HepG2 (cell line): Measurements from ENCODE around the gene STPG4. TPM values are rescaled to one million over a fixed set of nuclear protein-coding genes. Genes with fewer than 3 reads are reported as not detected.

Experiments
- BCL6 ChIP-seq: IDR thresholded peaks from 2 replicates; pipeline ENCODE4 v1.6.1; 2016; ENCODE audit warnings: missing genetic modification reagents, missing compliant biosample characterization
- CREB1 ChIP-seq, 2 experiments: fragments of 450-650 bp in 1 of 2; IDR thresholded peaks; 2 replicates each; pipeline ENCODE4 v1.6.1; 2016 to 2017; ENCODE audit warnings: control low read depth in 1 of 2, mild to moderate bottlenecking in 1 of 2, missing compliant biosample characterization in 1 of 2, missing genetic modification characterization in 1 of 2
- DMAP1 ChIP-seq: IDR thresholded peaks from 2 replicates; pipeline ENCODE4 v1.6.1; 2016
- ELF3 ChIP-seq: IDR thresholded peaks from 2 replicates; pipeline ENCODE4 v1.6.1; 2016; ENCODE audit warnings: missing genetic modification reagents, missing compliant biosample characterization
- ETV6 ChIP-seq: sonication (generic); formaldehyde crosslinking; conservative IDR thresholded peaks from 2 replicates; pipeline ENCODE4 v1.4.0; 2020; ENCODE audit warnings: missing genetic modification reagents
- EZH2 ChIP-seq: conservative IDR thresholded peaks from 2 replicates; pipeline ENCODE4 v1.6.1; 2012; ENCODE audit warnings: mild to moderate bottlenecking, low read depth, low read length, moderate library complexity
- GATAD2A ChIP-seq: IDR thresholded peaks from 2 replicates; pipeline ENCODE4 v1.6.1; 2016
- GZF1 ChIP-seq: sonication (generic); formaldehyde crosslinking; IDR thresholded peaks from 2 replicates; pipeline ENCODE4 v1.5.1; 2020; ENCODE audit warnings: mild to moderate bottlenecking, missing genetic modification reagents
- HDAC2 ChIP-seq: sonication (generic); formaldehyde crosslinking; IDR thresholded peaks from 2 replicates; pipeline ENCODE4 v1.4.0; 2020; ENCODE audit warnings: missing genetic modification reagents
- MED1 ChIP-seq: sonication (generic); formaldehyde crosslinking; IDR thresholded peaks from 2 replicates; pipeline ENCODE4 v1.4.0; 2020; ENCODE audit warnings: missing genetic modification reagents
- MXI1 ChIP-seq: IDR thresholded peaks from 3 replicates; pipeline ENCODE4 v1.6.1; 2012; ENCODE audit warnings: low read depth, low read length, inconsistent platforms, borderline replicate concordance
- MZF1 ChIP-seq: sonication (generic); formaldehyde crosslinking; IDR thresholded peaks from 2 replicates; pipeline ENCODE4 v1.8.1; 2023; ENCODE audit warnings: mild to moderate bottlenecking, missing genetic modification reagents, borderline replicate concordance
- PLRG1 ChIP-seq: fragments of 450-650 bp; conservative IDR thresholded peaks from 2 replicates; pipeline ENCODE4 v1.6.1; 2016
- RXRA ChIP-seq: sonication (generic); formaldehyde crosslinking; IDR thresholded peaks from 2 replicates; pipeline ENCODE4 v1.5.1; 2020; ENCODE audit warnings: missing genetic modification reagents
- SRY ChIP-seq: sonication (generic); formaldehyde crosslinking; IDR thresholded peaks from 2 replicates; pipeline ENCODE4 v1.8.0; 2022; ENCODE audit warnings: mild to moderate bottlenecking, missing genetic modification reagents
- ZNF547 ChIP-seq: sonication (generic); formaldehyde crosslinking; IDR thresholded peaks from 2 replicates; pipeline ENCODE4 v1.5.1; 2020; ENCODE audit warnings: mild to moderate bottlenecking, missing genetic modification reagents
- ZNF644 ChIP-seq: IDR thresholded peaks from 2 replicates; pipeline ENCODE4 v1.6.1; 2016; ENCODE audit warnings: low read depth
- ZNF709 ChIP-seq: sonication (generic); formaldehyde crosslinking; IDR thresholded peaks from 2 replicates; pipeline ENCODE4 v1.5.0; 2020; ENCODE audit warnings: mild to moderate bottlenecking, missing genetic modification reagents
- ZNF782 ChIP-seq: sonication (generic); formaldehyde crosslinking; IDR thresholded peaks from 2 replicates; pipeline ENCODE4 v1.4.0; 2020; ENCODE audit warnings: missing genetic modification reagents, mild to moderate bottlenecking, borderline replicate concordance
- polyA plus RNA-seq, 8 experiments: library from polyadenylated mRNA; depleted of rRNA in 3 of 8; stranded (reverse) in 7 of 8; unstranded in 1 of 8; fragments of >200 nt; fragmentation: Illumina TruSeq in 4 of 8; extraction: Trizol in 4 of 8; gene quantifications; 2 replicates each; pipeline versions ENCODE4 v1.2.1 to v1.2.3, GENCODE V29; 2011 to 2016; ENCODE audit warnings: low read depth in 4 of 8, missing spikeins in 1 of 8, mixed read lengths in 1 of 8; ENCODE audit not compliant: insufficient read depth in 1 of 8
- total RNA-seq, 5 experiments: library from RNA; depleted of rRNA; stranded (reverse); fragments of >200 nt; fragmentation: Illumina TruSeq; extraction: Trizol; gene quantifications; 2 replicates each; pipeline ENCODE4 v1.2.3, GENCODE V29; 2016; ENCODE audit warnings: low read depth in 1 of 5
- TF ChIP-seq, protein P1 (sequence below): sonication (generic); formaldehyde crosslinking; IDR thresholded peaks from 2 replicates; pipeline ENCODE4 v1.9.0; 2022; ENCODE audit warnings: low read depth, missing genetic modification reagents
- TF ChIP-seq, protein P2 (sequence below): sonication (generic); formaldehyde crosslinking; IDR thresholded peaks from 2 replicates; pipeline ENCODE4; 2020; ENCODE audit warnings: missing genetic modification reagents, mild to moderate bottlenecking, borderline replicate concordance
- TF ChIP-seq, protein P3 (sequence below): sonication (generic); formaldehyde crosslinking; IDR thresholded peaks from 2 replicates; pipeline ENCODE4 v1.5.1; 2020; ENCODE audit warnings: mild to moderate bottlenecking, missing genetic modification reagents, borderline replicate concordance

Gene STPG4
- total and polyA plus RNA-seq, 2 of the 13 experiments (the other 11 are each of a cell fraction or from before 2014, with no cell fraction given) = 0.11 to 0.15 TPM

DNA sequence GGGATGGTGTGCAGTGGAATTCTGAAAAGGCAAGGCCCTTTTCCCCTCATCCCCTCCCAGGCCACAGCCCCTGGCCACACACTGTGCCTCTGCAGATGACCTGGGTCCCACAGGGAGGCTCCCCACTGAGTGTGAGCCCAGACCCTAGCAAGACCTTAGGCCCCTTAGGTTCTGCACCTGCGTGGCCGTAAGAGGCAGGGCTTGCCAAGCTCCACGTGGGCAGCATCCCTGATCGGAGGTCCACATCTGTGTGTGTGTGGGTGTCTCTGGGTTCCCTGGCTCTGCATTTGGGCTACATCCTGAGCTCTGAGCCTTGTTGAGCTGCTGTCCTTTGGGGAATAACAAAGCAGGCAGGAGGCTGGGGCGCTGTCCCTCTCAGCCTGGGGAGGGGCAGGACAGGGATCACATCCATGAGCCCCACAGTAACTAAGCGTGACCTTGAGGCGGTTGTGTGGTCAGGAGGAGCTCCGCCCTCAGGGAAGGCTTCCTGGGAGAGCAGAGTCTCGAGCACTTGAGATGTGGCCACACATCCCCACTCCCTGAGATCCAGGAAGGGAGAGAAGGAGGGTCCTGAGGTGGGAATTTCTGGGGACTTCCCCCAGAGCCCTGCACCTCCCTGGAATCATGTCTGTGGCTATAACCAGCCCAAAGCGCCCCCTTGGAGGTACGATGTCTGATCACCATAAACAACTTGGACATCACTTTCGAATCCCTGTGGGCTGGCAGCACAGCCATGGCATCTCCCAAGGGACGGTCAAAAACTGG, 84.8 kb downstream of the STPG4 start (continued):
- peak; percentile 78; the same call in 1 of the 2 replicates for TF ChIP-seq SRY (CRISPR knock-in tag)
- peak; percentile 50 for TF ChIP-seq MED1 (CRISPR knock-in tag)
- TF ChIP-seq BCL6 (CRISPR knock-in tag) = 0 out of 2 replicates have a peak, but pooled peaks have one; percentile 9
- no peak for TF ChIP-seq PLRG1
- TF ChIP-seq MZF1 = 0 out of 2 replicates have a peak, but pooled peaks have one; percentile 37
- TF ChIP-seq, protein P1, sequence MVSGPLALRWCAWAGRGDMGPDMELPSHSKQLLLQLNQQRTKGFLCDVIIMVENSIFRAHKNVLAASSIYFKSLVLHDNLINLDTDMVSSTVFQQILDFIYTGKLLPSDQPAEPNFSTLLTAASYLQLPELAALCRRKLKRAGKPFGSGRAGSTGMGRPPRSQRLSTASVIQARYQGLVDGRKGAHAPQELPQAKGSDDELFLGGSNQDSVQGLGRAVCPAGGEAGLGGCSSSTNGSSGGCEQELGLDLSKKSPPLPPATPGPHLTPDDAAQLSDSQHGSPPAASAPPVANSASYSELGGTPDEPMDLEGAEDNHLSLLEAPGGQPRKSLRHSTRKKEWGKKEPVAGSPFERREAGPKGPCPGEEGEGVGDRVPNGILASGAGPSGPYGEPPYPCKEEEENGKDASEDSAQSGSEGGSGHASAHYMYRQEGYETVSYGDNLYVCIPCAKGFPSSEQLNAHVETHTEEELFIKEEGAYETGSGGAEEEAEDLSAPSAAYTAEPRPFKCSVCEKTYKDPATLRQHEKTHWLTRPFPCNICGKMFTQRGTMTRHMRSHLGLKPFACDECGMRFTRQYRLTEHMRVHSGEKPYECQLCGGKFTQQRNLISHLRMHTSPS (CRISPR knock-in tag) = peak; percentile 76; the same call in 1 of the 2 replicates
- no peak for TF ChIP-seq CREB1 (IDR thresholded peaks at IDR 0.05)
- TF ChIP-seq CREB1 (CRISPR knock-in tag; IDR thresholded peaks at IDR 0.05) = no peak
- TF ChIP-seq MXI1 = peak; percentile 6; the same call in 1 of the 3 replicates
- TF ChIP-seq RXRA (CRISPR knock-in tag) = peak; percentile 8; the same call in 1 of the 2 replicates
- TF ChIP-seq GATAD2A = peak; percentile 82
- TF ChIP-seq, protein P2, sequence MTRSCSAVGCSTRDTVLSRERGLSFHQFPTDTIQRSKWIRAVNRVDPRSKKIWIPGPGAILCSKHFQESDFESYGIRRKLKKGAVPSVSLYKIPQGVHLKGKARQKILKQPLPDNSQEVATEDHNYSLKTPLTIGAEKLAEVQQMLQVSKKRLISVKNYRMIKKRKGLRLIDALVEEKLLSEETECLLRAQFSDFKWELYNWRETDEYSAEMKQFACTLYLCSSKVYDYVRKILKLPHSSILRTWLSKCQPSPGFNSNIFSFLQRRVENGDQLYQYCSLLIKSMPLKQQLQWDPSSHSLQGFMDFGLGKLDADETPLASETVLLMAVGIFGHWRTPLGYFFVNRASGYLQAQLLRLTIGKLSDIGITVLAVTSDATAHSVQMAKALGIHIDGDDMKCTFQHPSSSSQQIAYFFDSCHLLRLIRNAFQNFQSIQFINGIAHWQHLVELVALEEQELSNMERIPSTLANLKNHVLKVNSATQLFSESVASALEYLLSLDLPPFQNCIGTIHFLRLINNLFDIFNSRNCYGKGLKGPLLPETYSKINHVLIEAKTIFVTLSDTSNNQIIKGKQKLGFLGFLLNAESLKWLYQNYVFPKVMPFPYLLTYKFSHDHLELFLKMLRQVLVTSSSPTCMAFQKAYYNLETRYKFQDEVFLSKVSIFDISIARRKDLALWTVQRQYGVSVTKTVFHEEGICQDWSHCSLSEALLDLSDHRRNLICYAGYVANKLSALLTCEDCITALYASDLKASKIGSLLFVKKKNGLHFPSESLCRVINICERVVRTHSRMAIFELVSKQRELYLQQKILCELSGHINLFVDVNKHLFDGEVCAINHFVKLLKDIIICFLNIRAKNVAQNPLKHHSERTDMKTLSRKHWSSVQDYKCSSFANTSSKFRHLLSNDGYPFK (CRISPR knock-in tag) = peak; percentile 52
- peak; percentile 28; the same call in 1 of the 2 replicates for TF ChIP-seq ZNF782 (CRISPR knock-in tag)
- no peak; the same call in 1 of the 2 replicates for TF ChIP-seq ZNF547 (CRISPR knock-in tag)
- TF ChIP-seq, protein P3, sequence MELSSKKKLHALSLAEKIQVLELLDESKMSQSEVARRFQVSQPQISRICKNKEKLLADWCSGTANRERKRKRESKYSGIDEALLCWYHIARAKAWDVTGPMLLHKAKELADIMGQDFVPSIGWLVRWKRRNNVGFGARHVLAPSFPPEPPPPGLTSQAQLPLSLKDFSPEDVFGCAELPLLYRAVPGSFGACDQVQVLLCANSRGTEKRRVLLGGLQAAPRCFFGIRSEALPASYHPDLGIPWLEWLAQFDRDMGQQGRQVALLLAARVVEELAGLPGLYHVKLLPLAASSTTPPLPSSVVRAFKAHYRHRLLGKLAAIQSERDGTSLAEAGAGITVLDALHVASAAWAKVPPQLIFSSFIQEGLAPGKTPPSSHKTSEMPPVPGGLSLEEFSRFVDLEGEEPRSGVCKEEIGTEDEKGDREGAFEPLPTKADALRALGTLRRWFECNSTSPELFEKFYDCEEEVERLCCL = 0 out of 2 replicates have a peak, but pooled peaks have one; percentile 41
- no peak for TF ChIP-seq ETV6 (CRISPR knock-in tag)
- 0 out of 2 replicates have a peak, but pooled peaks have one; percentile 8 for TF ChIP-seq ELF3 (CRISPR knock-in tag)
- 0 out of 2 replicates have a peak, but pooled peaks have one; percentile 33 for TF ChIP-seq ZNF644
- TF ChIP-seq ZNF709 (CRISPR knock-in tag) = 0 out of 2 replicates have a peak, but pooled peaks have one; percentile 63
- TF ChIP-seq DMAP1 (CRISPR knock-in tag) = 0 out of 2 replicates have a peak, but pooled peaks have one; percentile 30
- peak; percentile 20; the same call in 1 of the 2 replicates for TF ChIP-seq GZF1
- peak; percentile 85 for TF ChIP-seq HDAC2 (CRISPR knock-in tag)
- no peak for TF ChIP-seq EZH2
